ENCODE results near the gene NTRK1. TPM values are rescaled to one million over a fixed set of nuclear protein-coding genes. Genes with fewer than 3 reads are reported as not detected.

NTRK1 gene
- total and polyA plus RNA-seq, 2 of the 13 experiments (the other 11 are each of a cell fraction or from before 2014, with no cell fraction given), result not detected

DNA sequence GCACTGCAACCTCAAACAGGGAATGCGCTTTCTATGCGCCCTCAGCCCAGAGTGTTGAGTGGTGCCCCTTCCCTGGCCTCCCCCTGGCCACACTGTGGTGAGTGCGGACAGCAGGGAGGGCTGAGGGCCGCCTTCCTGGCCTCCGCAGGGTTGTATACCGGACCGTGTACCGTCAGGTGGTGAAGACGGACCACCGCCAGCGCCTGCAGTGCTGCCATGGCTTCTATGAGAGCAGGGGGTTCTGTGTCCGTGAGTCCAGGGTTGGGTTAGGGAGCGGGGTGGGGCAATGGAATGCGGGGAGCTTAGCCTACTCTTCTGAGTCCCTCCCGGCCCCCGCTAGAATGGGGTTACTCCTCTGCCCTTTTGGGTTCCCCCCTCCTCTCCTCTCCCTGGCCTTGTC is 44.5 kb downstream of the NTRK1 start (continued):
- TF ChIP-seq, protein P1, sequence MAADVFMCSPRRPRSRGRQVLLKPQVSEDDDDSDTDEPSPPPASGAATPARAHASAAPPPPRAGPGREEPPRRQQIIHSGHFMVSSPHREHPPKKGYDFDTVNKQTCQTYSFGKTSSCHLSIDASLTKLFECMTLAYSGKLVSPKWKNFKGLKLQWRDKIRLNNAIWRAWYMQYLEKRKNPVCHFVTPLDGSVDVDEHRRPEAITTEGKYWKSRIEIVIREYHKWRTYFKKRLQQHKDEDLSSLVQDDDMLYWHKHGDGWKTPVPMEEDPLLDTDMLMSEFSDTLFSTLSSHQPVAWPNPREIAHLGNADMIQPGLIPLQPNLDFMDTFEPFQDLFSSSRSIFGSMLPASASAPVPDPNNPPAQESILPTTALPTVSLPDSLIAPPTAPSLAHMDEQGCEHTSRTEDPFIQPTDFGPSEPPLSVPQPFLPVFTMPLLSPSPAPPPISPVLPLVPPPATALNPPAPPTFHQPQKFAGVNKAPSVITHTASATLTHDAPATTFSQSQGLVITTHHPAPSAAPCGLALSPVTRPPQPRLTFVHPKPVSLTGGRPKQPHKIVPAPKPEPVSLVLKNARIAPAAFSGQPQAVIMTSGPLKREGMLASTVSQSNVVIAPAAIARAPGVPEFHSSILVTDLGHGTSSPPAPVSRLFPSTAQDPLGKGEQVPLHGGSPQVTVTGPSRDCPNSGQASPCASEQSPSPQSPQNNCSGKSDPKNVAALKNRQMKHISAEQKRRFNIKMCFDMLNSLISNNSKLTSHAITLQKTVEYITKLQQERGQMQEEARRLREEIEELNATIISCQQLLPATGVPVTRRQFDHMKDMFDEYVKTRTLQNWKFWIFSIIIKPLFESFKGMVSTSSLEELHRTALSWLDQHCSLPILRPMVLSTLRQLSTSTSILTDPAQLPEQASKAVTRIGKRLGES (CRISPR knock-in tag; IDR thresholded peaks at IDR 0.05; ENCODE audit: borderline replicate concordance), result no peak
- TF ChIP-seq SRSF9 (IDR thresholded peaks at IDR 0.05; ENCODE audit: borderline replicate concordance, insufficient read depth, low read depth, low read length, poor library complexity, severe bottlenecking) (no peak), ELF1 (CRISPR knock-in tag; IDR thresholded peaks at IDR 0.05) (no peak)

- no peaks in the 10 kb centered on the region for H3K36me3 ChIP-seq (replicated peaks in 1 of 2; ENCODE audit: control insufficient read depth in 1 of 2, insufficient read depth in 2 of 2, low read length in 2 of 2)
- WGBS (ENCODE audit: low lambda C conversion rate), result 3% methylated on average over 4 of the region's 4 CpGs
- H3K4me2 ChIP-seq (ENCODE audit: low read depth, low read length), result no peak overlapping the region
- no peak overlapping the region for H2AFZ ChIP-seq (ENCODE audit: low read length)
- no peaks in the 10 kb centered on the region for H3K79me2 ChIP-seq (ENCODE audit: insufficient read depth, low read length)
- H4K20me1 ChIP-seq (ENCODE audit: insufficient read depth, low read length), result no peaks in the 10 kb centered on the region
- ChIA-PET CTCF (ENCODE audit: low intra/inter-chr PET ratio, low total read pairs) (no interaction called here), POLR2A (no interaction called here)
- DNase-seq (ENCODE audit: low spot score), result no peak
- H3K4me1 ChIP-seq (ENCODE audit: insufficient read depth, low read length), result peaks cover 15% of the 10 kb centered on the region
- in situ Hi-C loops (cut with HindIII; ENCODE audit: extremely low pct_ligation_motif_present, low pct_unique_long_range_greater_than_20kb), result no loop called here
- no peak overlapping the region for H3K4me3 ChIP-seq (replicated peaks in 1 of 3; ENCODE audit: insufficient read depth in 1 of 3, low read depth in 2 of 3, low read length in 3 of 3)
- FAIRE-seq, result no peak
- ATAC-seq, result no peak
- H3K27me3 ChIP-seq (ENCODE audit: control insufficient read depth in 1 of 2, insufficient read depth in 2 of 2, low read length in 2 of 2), result peaks cover 10 to 85% of the 10 kb centered on the region in 2 experiments
- H3K27ac ChIP-seq (ENCODE audit: extremely low read length, insufficient read depth, low read length), result no peak overlapping the region
- BruUV-seq (replicated peaks), result no TSS peak
- TF ChIP-seq ZNF180 (CRISPR knock-in tag; IDR thresholded peaks at IDR 0.05; ENCODE audit: borderline replicate concordance, low read depth) (no peak), ZNF788 (CRISPR knock-in tag; IDR thresholded peaks at IDR 0.05; ENCODE audit: borderline replicate concordance) (no peak), TOPORS (CRISPR knock-in tag; IDR thresholded peaks at IDR 0.05) (no peak)
- H3K9ac ChIP-seq (ENCODE audit: insufficient read depth, low read depth, low read length), result no peak overlapping the region
- intact Hi-C loops (cut with micrococcal nuclease; ENCODE audit: unreplicated experiment), result no loop called here
- no peaks in the 10 kb centered on the region for H3K9me3 ChIP-seq (ENCODE audit: low read length)
These were observed 45.0 kb downstream of the NTRK1 start for GRCh38 chr1:156905651-156906050.

Data from HepG2 (cell line).